Stomach (tissue), 4 donors: ENCODE data around the gene IL32.

ENCODE experiments used
- CTCF ChIP-seq, 7 experiments: fragments of 450-650 bp in 4 of 7; fragments of 200-600 bp in 3 of 7; sonication (generic) in 3 of 7; IDR thresholded peaks; one replicate each; pipeline ENCODE4 v1.5.1; 2016 to 2019; ENCODE audit warnings: antibody characterized with exemption in 7 of 7, control low read depth in 2 of 7, mild to moderate bottlenecking in 1 of 7
- POLR2A ChIP-seq, 4 donors: fragments of 450-650 bp; IDR thresholded peaks; one replicate each; pipeline ENCODE4 v1.6.1; 2016; ENCODE audit warnings: antibody characterized with exemption in 4 of 4, control low read depth in 2 of 4, mild to moderate bottlenecking in 1 of 4, moderate library complexity in 1 of 4

- TF ChIP-seq CTCF (IDR thresholded peaks at IDR 0.05), result no peak
- TF ChIP-seq POLR2A (IDR thresholded peaks at IDR 0.05), result no peak
These were observed 14.6 kb downstream of the IL32 start for GRCh38 chr16:3080024-3080423.
